Myocyte (in vitro differentiated cells): ENCODE results near the gene AGT. TPM values are rescaled to one million over a fixed set of nuclear protein-coding genes. Genes with fewer than 3 reads are reported as not detected.
"Not testable (repeated sequence)": the region's sequence is repeated elsewhere in the genome, so short reads cannot be mapped to it uniquely, and the experiment has no call there.

ENCODE experiments used
- DNase-seq: peaks from one replicate; pipeline ENCODE4 v3.0.0-alpha.2; 2012; ENCODE audit warnings: low read depth
- total RNA-seq: library from RNA; depleted of rRNA; stranded (reverse); fragments of >200 nt; gene quantifications from 2 replicates; pipeline ENCODE4 v1.2.3, GENCODE V29; 2014

The AGT gene
- total RNA-seq, 1 donor from 2014 or later, result 36.5 TPM

- DNase-seq, result no peak
Observed at GRCh38 chr1:230707732-230708630, 5.9 kb downstream of the AGT start.

- DNase-seq, result no peak
Observed at GRCh38 chr1:230706887-230707731, 6.8 kb downstream of the AGT start.

- no peak for DNase-seq
Observed at GRCh38 chr1:230706020-230706699, 7.8 kb downstream of the AGT start.

- DNase-seq, result no peak
Observed at GRCh38 chr1:230705289-230706019, 8.5 kb downstream of the AGT start.

GRCh38 chr1:230704830-230705229 is 9.1 kb downstream of the AGT start:
- DNase-seq, result no peak

GRCh38 chr1:230703679-230704385 is 10.1 kb downstream of the AGT start:
- no peak for DNase-seq

- DNase-seq, result no peak
Observed at GRCh38 chr1:230702934-230703678, 10.8 kb downstream of the AGT start.

- no peak for DNase-seq
Observed at GRCh38 chr1:230701895-230702768, 11.8 kb downstream of the AGT start.

- peak; percentile 20 for DNase-seq
Observed at GRCh38 chr1:230701434-230701833, 12.5 kb downstream of the AGT start.

- no peak for DNase-seq
Observed at GRCh38 chr1:230700132-230700531, 13.8 kb downstream of the AGT start.

GRCh38 chr1:230699716-230700115 is 14.2 kb downstream of the AGT start:
- DNase-seq, result no peak

GRCh38 chr1:230698964-230699363 is 15.0 kb downstream of the AGT start:
- not testable (repeated sequence) for DNase-seq

- no peak for DNase-seq
Observed at GRCh38 chr1:230698130-230698529, 15.8 kb downstream of the AGT start.

GRCh38 chr1:230696722-230697437 is 17.0 kb downstream of the AGT start:
- DNase-seq, result peak; percentile 37

- DNase-seq, result no peak
Observed at GRCh38 chr1:230696218-230696617, 17.7 kb downstream of the AGT start.

GRCh38 chr1:230694991-230695390 is 18.9 kb downstream of the AGT start:
- peak; percentile 53 for DNase-seq

- DNase-seq, result no peak
Observed at GRCh38 chr1:230694464-230694863, 19.5 kb downstream of the AGT start.

- no peak for DNase-seq
Observed at GRCh38 chr1:230693777-230694176, 20.1 kb downstream of the AGT start.
